ENCODE results near the gene PDE7B.

The PDE7B gene

GRCh38 chr6:136063096-136063495, 211.6 kb downstream of the PDE7B start:
- DNase-seq (ENCODE audit: low read depth in 2 of 2, low spot score in 1 of 2): no peak

GRCh38 chr6:136066005-136066404, 214.5 kb downstream of the PDE7B start:
- DNase-seq (ENCODE audit: low read depth in 2 of 2, low spot score in 1 of 2): no peak

GRCh38 chr6:136067731-136068341, 216.3 kb downstream of the PDE7B start:
- DNase-seq (ENCODE audit: low read depth in 2 of 2, low spot score in 1 of 2): no peak

DNA sequence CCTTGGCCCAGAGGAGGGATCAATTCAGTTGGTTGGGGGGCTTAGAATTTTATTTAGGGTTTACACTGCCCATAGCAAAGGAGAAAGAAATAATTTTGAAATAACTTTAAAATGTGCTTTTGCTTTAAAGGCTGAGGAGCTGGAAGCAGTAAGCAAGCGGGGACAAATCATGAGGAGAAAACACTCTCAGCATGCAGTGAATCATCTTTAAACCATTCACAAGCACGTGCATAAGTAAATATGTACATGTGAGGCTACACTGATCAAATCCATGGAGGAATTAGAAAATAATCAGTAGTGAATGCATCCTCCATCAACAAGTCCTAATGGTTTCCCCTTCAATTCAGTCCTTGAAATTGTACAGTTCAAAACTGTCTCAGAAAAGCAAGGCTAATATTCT, 217.6 kb downstream of the PDE7B start:
- no peak for DNase-seq (ENCODE audit: low read depth in 2 of 2, low spot score in 1 of 2)

GRCh38 chr6:136070815-136071214, 219.3 kb downstream of the PDE7B start:
- DNase-seq (ENCODE audit: low read depth in 2 of 2, low spot score in 1 of 2): no peak

DNA sequence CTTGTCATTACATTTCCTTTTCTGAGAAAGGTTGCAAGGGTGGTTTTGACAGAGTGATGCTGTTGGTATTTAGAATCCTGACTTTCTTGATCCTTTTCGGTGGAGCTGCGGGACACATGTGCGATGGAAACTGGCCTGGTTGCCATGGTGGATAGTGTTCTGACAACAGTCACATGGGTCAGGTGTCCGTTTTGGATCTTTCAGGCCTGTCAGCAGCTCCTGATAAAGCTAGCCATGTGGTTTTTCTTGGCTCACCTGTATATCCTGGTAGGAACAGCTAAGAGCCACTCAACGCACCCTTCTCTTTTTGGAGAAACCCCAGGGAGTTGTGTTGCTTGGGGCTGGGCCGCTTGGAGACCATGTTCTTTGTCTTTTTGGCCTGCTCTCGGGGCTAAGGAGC, 221.2 kb downstream of the PDE7B start:
- DNase-seq (ENCODE audit: low read depth in 2 of 2, low spot score in 1 of 2): no peak

DNA sequence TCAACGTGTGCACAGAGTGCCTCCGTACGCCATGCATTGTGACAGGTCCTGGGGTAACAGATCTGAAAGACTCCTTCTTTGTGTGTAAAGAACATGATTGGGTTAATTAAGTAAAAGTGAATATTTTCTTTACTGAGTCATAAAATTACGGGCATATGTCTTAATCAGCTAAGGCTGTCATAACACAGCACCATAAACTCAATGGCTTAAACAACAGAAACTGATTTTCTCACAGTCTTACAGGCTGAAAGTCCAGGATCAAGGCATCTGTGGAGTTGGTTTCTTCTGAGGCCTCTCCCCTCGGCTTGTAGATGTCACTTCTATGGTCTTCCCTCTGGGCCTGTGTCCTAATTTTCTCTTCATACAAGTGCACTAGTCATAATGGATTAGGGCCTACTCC, 221.7 kb downstream of the PDE7B start:
- no peak for DNase-seq (ENCODE audit: low read depth in 2 of 2, low spot score in 1 of 2)

DNA sequence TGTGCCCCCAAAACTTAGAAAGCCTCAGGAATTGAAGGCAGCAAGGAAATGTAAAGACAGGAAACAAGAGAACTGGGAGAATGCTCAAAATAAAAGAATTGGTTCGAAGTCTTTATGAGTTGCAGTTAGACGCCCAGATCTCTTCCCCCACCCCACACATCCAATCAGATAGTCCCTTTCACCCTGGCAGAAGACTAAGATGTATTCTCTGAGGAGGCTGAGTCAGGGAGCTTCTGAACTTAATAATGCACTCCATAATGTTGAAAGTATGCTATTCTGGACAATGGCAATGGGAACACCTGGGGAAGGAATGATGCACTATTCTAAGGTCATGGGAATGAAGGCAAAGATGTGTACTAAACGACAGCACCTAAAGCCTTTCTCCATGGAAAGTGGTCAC, 225.0 kb downstream of the PDE7B start:
- DNase-seq (ENCODE audit: low read depth in 2 of 2, low spot score in 1 of 2): no peak

- no peak for DNase-seq (ENCODE audit: low read depth in 2 of 2, low spot score in 1 of 2)
Measured at GRCh38 chr6:136077834-136078576, 226.5 kb downstream of the PDE7B start.

GRCh38 chr6:136079701-136080565, 228.4 kb downstream of the PDE7B start:
- no peak for DNase-seq (ENCODE audit: low read depth in 2 of 2, low spot score in 1 of 2)

- no peak for DNase-seq (ENCODE audit: low read depth in 2 of 2, low spot score in 1 of 2)
Measured at GRCh38 chr6:136083540-136083939, 232.0 kb downstream of the PDE7B start.

DNA sequence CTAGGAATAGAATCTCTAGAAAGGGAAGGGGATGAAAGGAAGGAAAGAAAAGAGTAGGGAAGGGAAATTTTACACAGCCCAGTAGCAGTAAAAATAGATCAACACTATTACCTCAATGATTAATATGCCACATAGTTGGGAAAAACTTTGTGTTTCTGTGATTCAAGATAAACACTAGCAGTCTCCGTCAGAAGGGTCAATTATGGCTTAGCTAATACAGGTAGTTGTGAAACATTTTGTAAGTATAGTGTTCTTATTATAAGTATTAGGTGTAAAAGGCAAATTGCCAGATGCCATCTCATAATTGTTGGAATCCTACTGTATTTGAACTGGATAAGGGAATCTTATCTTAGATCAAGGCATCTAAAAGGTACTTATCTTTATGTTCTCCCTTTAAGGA, 232.9 kb downstream of the PDE7B start:
- no peak for DNase-seq (ENCODE audit: low read depth in 2 of 2, low spot score in 1 of 2)

DNA sequence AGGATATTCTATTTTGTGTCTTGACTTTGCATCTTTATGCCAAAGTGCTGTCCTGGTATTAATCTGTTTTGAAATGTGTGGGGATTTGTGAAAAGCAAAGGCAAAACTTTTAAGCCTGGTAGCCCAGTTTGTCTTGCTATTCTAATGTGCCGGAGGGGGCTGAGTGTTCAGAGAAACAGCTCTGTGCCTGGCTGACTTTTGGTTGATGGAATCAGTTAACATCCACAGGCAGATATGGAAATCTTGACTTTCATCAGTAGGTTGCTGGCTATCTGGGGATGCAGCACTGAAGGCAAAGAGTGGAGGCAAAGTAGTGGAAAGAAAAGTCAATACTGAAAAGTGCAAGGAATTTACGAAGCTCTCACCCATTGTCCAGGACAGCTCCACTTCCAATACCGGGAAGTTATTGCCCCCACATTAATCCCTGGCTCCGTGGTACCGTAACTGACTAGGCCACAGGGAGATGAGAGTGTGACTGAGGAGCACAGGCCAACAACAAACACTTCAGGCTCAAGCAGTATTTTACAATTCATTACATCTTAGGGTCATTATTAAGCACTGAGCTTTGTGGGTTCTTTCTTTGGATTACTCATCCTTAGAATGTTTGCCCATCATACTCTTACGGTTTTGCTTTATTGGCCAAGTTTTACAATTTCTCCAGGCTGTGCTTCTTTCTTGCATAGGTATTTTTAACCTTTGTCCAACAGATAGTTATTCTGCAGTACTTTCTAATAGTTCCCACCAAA, 234.0 kb downstream of the PDE7B start:
- no peak for DNase-seq (ENCODE audit: low read depth in 2 of 2, low spot score in 1 of 2)

DNA sequence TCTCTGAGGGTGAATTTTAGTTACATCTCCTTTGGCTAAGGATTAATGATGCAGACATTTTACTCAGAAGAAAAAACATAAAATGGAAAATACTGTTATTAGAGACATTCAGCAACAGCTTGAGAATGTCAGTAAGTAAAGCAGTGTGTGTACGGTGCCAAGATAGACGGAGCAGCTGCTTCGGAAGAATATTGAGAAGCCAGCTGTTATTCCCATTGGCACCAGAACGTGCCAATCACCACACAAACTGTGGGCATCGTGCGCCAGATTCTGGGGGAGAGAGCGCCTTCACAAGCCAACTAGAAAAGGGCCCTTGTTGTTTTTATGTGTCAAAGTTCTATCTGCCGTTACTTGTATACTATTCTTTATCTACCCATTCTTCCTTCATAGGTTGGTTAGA, 235.2 kb downstream of the PDE7B start:
- no peak for DNase-seq (ENCODE audit: low read depth in 2 of 2, low spot score in 1 of 2)

DNA sequence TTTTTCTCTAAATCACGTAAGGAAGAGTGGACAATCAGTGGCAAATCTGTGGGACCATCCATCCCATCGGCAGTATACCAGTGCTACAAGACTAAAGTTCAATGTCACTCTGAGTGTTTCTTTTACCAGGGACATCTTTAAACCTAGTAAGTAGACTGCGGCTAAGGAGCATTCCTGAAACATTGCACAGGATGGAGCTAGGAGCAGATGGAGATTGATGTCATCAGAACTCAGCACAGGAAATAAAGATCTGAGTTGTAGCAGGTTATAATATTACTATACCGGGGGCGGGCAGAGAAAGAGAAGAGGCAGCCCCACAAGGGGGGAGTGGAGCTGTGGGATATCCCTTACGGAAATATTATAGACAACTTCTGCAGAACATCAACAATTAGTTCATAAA, 236.5 kb downstream of the PDE7B start:
- no peak for DNase-seq (ENCODE audit: low read depth in 2 of 2, low spot score in 1 of 2)

GRCh38 chr6:136088693-136089092, 237.2 kb downstream of the PDE7B start:
- no peak for DNase-seq (ENCODE audit: low read depth in 2 of 2, low spot score in 1 of 2)

DNA sequence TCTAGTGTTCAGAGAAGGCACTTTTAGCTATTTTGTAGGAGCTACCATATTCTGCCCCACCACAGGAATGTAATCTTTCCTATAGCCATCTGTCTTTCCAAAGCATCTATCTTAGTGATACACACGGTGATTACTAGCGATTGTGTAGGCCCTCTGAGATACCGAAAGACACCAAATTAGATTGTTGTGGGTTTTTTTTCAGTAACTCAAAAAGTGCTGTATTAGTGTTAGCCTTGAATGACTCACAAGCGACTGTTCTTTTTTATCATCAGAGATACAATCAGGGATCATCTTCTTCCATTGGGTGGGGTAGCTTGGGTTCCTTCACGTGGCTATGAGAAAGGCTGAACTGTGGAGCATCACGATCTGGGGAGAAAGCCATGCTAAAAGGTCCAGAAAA, 238.4 kb downstream of the PDE7B start:
- no peak for DNase-seq (ENCODE audit: low read depth in 2 of 2, low spot score in 1 of 2)

DNA sequence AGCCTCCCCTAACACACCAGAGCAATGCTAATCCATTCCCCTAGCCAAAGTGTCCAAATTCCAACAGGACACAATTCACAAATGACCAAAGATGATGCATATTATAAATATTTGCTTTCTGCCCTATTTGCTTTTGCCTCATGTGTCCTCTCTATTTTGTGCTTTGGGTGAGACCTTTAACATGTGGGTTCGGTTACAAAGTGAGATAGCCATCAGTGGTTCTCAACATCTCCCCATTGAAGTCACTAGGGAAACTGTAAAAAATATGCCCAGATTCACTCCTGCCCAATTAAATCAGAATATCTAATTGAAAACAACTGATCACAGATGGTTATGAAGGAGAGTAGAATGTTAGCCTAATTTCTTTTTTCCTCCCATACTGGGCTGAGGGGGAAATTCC, 239.4 kb downstream of the PDE7B start:
- DNase-seq (ENCODE audit: low read depth in 2 of 2, low spot score in 1 of 2): no peak

- no peak for DNase-seq (ENCODE audit: low read depth in 2 of 2, low spot score in 1 of 2)
Measured at GRCh38 chr6:136092897-136093296, 241.4 kb downstream of the PDE7B start.

DNA sequence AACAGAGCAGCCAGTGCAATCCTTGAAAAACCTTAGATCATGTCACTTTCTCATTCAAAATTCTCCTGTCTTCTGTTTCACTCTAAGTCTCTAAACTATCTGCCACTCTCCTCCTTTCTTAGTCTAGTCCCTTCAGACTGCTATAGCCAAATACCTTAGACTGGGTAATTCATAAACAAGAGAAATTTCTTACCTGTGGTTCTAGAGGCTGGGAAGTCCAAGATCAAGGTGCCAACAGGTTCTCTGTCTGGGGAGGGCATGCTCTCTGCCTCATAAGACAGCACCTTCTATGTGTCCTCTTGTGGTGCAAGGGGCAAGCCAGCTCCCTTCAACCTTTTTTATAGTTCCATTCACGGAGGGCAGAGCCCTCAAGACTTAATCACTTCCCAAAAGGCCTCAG, 242.3 kb downstream of the PDE7B start:
- DNase-seq (ENCODE audit: low read depth in 2 of 2, low spot score in 1 of 2): no peak

DNA sequence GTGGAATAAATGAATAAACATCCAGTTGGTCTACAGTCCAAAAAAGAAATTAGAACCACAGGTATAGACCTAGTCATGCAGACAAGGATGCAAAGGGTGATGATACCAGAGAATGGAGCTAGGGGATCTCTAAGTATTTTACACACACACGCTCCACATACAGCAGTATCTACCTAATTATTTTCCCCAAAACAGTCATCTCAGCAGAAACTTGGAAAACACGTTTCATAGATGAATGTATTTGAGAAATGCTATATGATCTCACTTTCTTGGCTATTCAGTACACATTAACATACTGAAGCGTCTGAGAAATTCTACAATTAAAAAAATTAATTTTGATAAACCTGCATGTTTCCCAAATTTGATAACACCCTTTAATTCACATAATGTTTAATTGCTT, 243.3 kb downstream of the PDE7B start:
- no peak for DNase-seq (ENCODE audit: low read depth in 2 of 2, low spot score in 1 of 2)
